Hepatocyte (in vitro differentiated cells): ENCODE data around the gene DENND5B. TPM values are rescaled to one million over a fixed set of nuclear protein-coding genes. Genes with fewer than 3 reads are reported as not detected.

Experiments used
- DNase-seq: peaks from one replicate; pipeline ENCODE4 v3.0.0-alpha.2; 2016; ENCODE audit warnings: low spot score
- H2AFZ ChIP-seq: fragments of 200-600 bp; sonication (generic); 2 replicates; pipeline ENCODE4 v1.6.0; 2016; ENCODE audit warnings: antibody characterized with exemption, mild to moderate bottlenecking
- H3K27ac ChIP-seq: fragments of 200-600 bp; sonication (generic); 2 replicates; pipeline ENCODE4 v1.5.1; 2016; ENCODE audit warnings: mild to moderate bottlenecking
- H3K27me3 ChIP-seq: fragments of 200-600 bp; sonication (generic); 2 replicates; pipeline ENCODE4 v1.6.1; 2016
- H3K36me3 ChIP-seq: fragments of 200-600 bp; sonication (generic); replicated peaks from 2 replicates; pipeline ENCODE4 v1.5.1; 2016; ENCODE audit warnings: low read depth; ENCODE audit not compliant: insufficient read depth
- H3K4me1 ChIP-seq: fragments of 200-600 bp; sonication (generic); 2 replicates; pipeline ENCODE4 v1.5.1; 2016; ENCODE audit warnings: mild to moderate bottlenecking, moderate library complexity; ENCODE audit not compliant: insufficient read depth
- H3K4me2 ChIP-seq: fragments of 200-600 bp; sonication (generic); 2 replicates; pipeline ENCODE4 v1.6.0; 2016
- H3K4me3 ChIP-seq: fragments of 200-600 bp; sonication (generic); 2 replicates; pipeline ENCODE4 v1.5.1; 2016; ENCODE audit warnings: mild to moderate bottlenecking
- H3K79me2 ChIP-seq: fragments of 200-600 bp; sonication (generic); 2 replicates; pipeline ENCODE4 v1.6.0; 2017; ENCODE audit warnings: mild to moderate bottlenecking
- H3K9me2 ChIP-seq: fragments of 200-600 bp; sonication (generic); replicated peaks from 2 replicates; pipeline ENCODE4 v1.6.0; 2017; ENCODE audit warnings: mild to moderate bottlenecking; ENCODE audit not compliant: insufficient read depth
- H3K9me3 ChIP-seq: fragments of 200-600 bp; sonication (generic); 2 replicates; pipeline ENCODE4 v1.5.1; 2016; ENCODE audit warnings: low read depth, mild to moderate bottlenecking
- H4K20me1 ChIP-seq: fragments of 200-600 bp; sonication (generic); 2 replicates; pipeline ENCODE4 v1.6.0; 2016; ENCODE audit warnings: mild to moderate bottlenecking; ENCODE audit not compliant: insufficient read depth, poor library complexity, severe bottlenecking
- EZH2 ChIP-seq: fragments of 200-600 bp; sonication (generic); IDR thresholded peaks from 2 replicates; pipeline ENCODE4 v1.6.1; 2016; ENCODE audit warnings: antibody characterized with exemption, mild to moderate bottlenecking, borderline replicate concordance
- EZH2phosphoT487 ChIP-seq: fragments of 200-600 bp; sonication (generic); IDR thresholded peaks from one replicate; pipeline ENCODE4 v1.6.1; 2018; ENCODE audit warnings: antibody characterized with exemption, mild to moderate bottlenecking, low read depth, moderate library complexity; ENCODE audit not compliant: unreplicated experiment, severe bottlenecking
- WGBS: methylation state at CpG from one replicate; pipeline ENCODE4 v1.1.6; 2016; ENCODE audit warnings: low lambda C conversion rate; ENCODE audit errors: missing lambda C conversion rate; 5-methylcytosine and 5-hydroxymethylcytosine counted together
- polyA plus RNA-seq: library from polyadenylated mRNA; unstranded; fragments of >200 nt; fragmentation: Nextera tagmentation; extraction: Ambion mirVana; gene quantifications from 2 replicates; pipeline ENCODE4 v1.2.1, GENCODE V29; 2016
- total RNA-seq: library from RNA; depleted of rRNA; stranded (reverse); fragments of >200 nt; gene quantifications from 2 replicates; pipeline ENCODE4 v1.2.3, GENCODE V29; 2014
- TF ChIP-seq, protein P1 (sequence below): fragments of 200-600 bp; sonication (generic); IDR thresholded peaks from 2 replicates; pipeline ENCODE4 v1.5.1; 2016; ENCODE audit warnings: antibody characterized with exemption, mild to moderate bottlenecking; ENCODE audit not compliant: poor library complexity

DENND5B gene
- total and polyA plus RNA-seq, 2 experiments from 2014 or later: 10.4 to 24.9 TPM

DNA sequence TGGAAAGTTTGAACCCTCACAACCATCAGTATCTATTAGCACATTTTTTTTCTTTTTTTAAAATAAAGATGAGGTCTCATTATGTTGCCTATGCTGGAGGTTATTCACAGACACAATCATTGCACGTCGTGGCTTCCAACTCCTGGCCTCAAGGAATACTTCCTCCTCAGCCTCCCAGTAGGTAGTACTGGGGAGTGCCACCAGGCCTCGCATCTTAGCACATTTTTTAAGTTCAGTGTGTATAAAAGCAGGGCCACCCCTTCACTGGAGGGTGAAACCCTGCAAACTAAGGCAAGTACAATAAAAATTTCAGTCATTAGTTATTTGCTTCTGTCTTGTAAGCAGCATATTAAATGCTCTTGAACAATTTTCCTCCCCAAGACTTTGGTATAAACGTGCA is 150.8 kb downstream of the DENND5B start:
- TF ChIP-seq, protein P1, sequence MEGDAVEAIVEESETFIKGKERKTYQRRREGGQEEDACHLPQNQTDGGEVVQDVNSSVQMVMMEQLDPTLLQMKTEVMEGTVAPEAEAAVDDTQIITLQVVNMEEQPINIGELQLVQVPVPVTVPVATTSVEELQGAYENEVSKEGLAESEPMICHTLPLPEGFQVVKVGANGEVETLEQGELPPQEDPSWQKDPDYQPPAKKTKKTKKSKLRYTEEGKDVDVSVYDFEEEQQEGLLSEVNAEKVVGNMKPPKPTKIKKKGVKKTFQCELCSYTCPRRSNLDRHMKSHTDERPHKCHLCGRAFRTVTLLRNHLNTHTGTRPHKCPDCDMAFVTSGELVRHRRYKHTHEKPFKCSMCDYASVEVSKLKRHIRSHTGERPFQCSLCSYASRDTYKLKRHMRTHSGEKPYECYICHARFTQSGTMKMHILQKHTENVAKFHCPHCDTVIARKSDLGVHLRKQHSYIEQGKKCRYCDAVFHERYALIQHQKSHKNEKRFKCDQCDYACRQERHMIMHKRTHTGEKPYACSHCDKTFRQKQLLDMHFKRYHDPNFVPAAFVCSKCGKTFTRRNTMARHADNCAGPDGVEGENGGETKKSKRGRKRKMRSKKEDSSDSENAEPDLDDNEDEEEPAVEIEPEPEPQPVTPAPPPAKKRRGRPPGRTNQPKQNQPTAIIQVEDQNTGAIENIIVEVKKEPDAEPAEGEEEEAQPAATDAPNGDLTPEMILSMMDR: no peak
- TF ChIP-seq EZH2phosphoT487: no peak
- no peak for TF ChIP-seq EZH2
- Histone ChIP-seq H3K4me3 (no peak overlapping the region), H3K36me3 (no peaks in the 10 kb centered on the region), H3K27me3 (no peaks in the 10 kb centered on the region), H3K4me1 (no peaks in the 10 kb centered on the region), H3K27ac (no peak overlapping the region), H3K9me2 (no peaks in the 10 kb centered on the region), H3K9me3 (no peaks in the 10 kb centered on the region), H3K79me2 (no peaks in the 10 kb centered on the region), H4K20me1 (no peaks in the 10 kb centered on the region), H2AFZ (no peak overlapping the region), H3K4me2 (no peak overlapping the region)
- no peak for DNase-seq
- WGBS: 93% methylated on average over 4 of the region's 4 CpGs

DNA sequence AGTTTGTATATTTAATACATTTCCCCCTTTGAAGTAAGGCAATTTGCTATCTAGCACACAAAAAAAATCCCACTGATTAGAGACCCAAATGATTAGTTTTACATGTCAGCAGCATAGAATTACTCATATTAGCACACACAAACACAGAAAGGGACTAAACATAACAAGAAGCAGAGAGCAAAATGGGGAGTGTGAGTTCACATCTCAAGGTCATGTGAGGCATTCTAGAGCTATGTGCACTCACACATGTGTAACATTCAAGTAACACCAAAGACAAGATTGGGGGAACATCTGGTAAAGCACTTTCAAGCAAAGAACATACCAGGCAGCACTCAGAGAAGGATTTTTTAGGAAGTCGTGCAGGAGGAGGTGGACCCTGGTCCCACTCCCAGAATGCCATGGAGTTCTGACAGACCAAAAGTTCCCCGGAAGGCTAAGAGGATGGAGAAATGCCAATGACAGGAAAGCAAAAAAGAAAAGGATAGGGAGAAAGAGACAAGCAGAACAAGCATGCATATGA is 159.2 kb downstream of the DENND5B start:
- no peak overlapping the region for H3K4me3 ChIP-seq
- H3K27me3 ChIP-seq: no peaks in the 10 kb centered on the region
- no peaks in the 10 kb centered on the region for H4K20me1 ChIP-seq
- no peak for DNase-seq
- TF ChIP-seq EZH2: no peak
- TF ChIP-seq, protein P1: no peak
- TF ChIP-seq EZH2phosphoT487: no peak
- H3K4me2 ChIP-seq: no peak overlapping the region
- H3K9me2 ChIP-seq: no peaks in the 10 kb centered on the region
- no peak overlapping the region for H3K27ac ChIP-seq
- 70% methylated on average over 2 of the region's 2 CpGs for WGBS
- H3K9me3 ChIP-seq: no peaks in the 10 kb centered on the region
- no peaks in the 10 kb centered on the region for H3K79me2 ChIP-seq
- H3K4me1 ChIP-seq: no peaks in the 10 kb centered on the region
- H3K36me3 ChIP-seq: no peaks in the 10 kb centered on the region
- no peak overlapping the region for H2AFZ ChIP-seq

DNA sequence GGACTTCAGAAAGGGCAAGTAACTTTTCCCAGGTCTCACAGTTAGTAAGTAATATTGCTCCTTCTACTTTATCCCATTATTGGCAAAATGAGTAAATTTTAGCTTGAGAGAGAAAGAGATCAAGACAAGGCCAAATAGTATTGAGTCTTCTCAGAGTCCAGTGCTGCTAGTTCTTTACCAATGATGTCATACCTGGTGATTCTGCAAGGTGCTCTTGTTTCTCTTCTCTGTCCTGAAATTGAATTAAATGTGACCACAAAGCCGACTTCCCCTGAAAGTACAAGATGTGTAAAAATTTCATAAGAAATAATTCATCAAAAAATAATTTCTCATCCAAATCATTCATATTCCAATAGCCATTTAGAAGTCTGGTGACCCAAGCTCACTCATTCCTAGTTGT is 167.5 kb downstream of the DENND5B start:
- no peaks in the 10 kb centered on the region for H3K27me3 ChIP-seq
- 94% methylated on average over 1 of the region's 1 CpG for WGBS

More for the DNA sequence above, 167.5 kb downstream of the DENND5B start:
- no peak for DNase-seq
- Histone ChIP-seq H2AFZ (no peak overlapping the region), H3K4me2 (no peak overlapping the region), H3K79me2 (no peaks in the 10 kb centered on the region), H3K4me1 (no peaks in the 10 kb centered on the region), H3K9me3 (no peaks in the 10 kb centered on the region), H3K36me3 (no peaks in the 10 kb centered on the region), H3K9me2 (no peaks in the 10 kb centered on the region), H3K4me3 (no peak overlapping the region), H4K20me1 (no peaks in the 10 kb centered on the region), H3K27ac (no peak overlapping the region)
- TF ChIP-seq EZH2: no peak
- TF ChIP-seq, protein P1: no peak
- no peak for TF ChIP-seq EZH2phosphoT487
